ENCODE measurements around the gene ZNF79.

Gene ZNF79

GRCh38 chr9:127397646-127398274 is 26.4 kb upstream of the ZNF79 start:
- DNase-seq (ENCODE audit: low read depth, low spot score): no peak
- H3K27ac ChIP-seq: peak overlapping the region; percentile 61

- H3K27ac ChIP-seq: no peak overlapping the region
These were observed 25.9 kb upstream of the ZNF79 start for GRCh38 chr9:127398275-127398647.

GRCh38 chr9:127398715-127399400 is 25.3 kb upstream of the ZNF79 start:
- no peak for DNase-seq (ENCODE audit: low read depth, low spot score)
- H3K27ac ChIP-seq: no peak overlapping the region

More at GRCh38 chr9:127398275-127398647, 25.9 kb upstream of the ZNF79 start:
- DNase-seq (ENCODE audit: low read depth, low spot score): no peak

GRCh38 chr9:127399736-127400269 is 24.4 kb upstream of the ZNF79 start:
- DNase-seq (ENCODE audit: low read depth, low spot score): no peak
- H3K27ac ChIP-seq: no peak overlapping the region

GRCh38 chr9:127402401-127403090 is 21.6 kb upstream of the ZNF79 start:
- DNase-seq (ENCODE audit: low read depth, low spot score): no peak
- H3K27ac ChIP-seq: no peak overlapping the region

GRCh38 chr9:127403507-127404192 is 20.5 kb upstream of the ZNF79 start:
- no peak for DNase-seq (ENCODE audit: low read depth, low spot score)
- H3K27ac ChIP-seq: no peak overlapping the region

GRCh38 chr9:127404631-127405030 is 19.6 kb upstream of the ZNF79 start:
- DNase-seq (ENCODE audit: low read depth, low spot score): no peak
- H3K27ac ChIP-seq: no peak overlapping the region

GRCh38 chr9:127405344-127406125 is 18.6 kb upstream of the ZNF79 start:
- H3K27ac ChIP-seq: no peak overlapping the region
- no peak for DNase-seq (ENCODE audit: low read depth, low spot score)

- DNase-seq (ENCODE audit: low read depth, low spot score): no peak
- no peak overlapping the region for H3K27ac ChIP-seq
These were observed 17.2 kb upstream of the ZNF79 start for GRCh38 chr9:127406799-127407491.

- no peak for DNase-seq (ENCODE audit: low read depth, low spot score)
- no peak overlapping the region for H3K27ac ChIP-seq
These were observed 16.7 kb upstream of the ZNF79 start for GRCh38 chr9:127407492-127407843.

- no peak for DNase-seq (ENCODE audit: low read depth, low spot score)
- no peak overlapping the region for H3K27ac ChIP-seq
These were observed 13.1 kb upstream of the ZNF79 start for GRCh38 chr9:127411122-127411521.

GRCh38 chr9:127415141-127415540 is 9.0 kb upstream of the ZNF79 start:
- DNase-seq (ENCODE audit: low read depth, low spot score): no peak

GRCh38 chr9:127415657-127416056 is 8.5 kb upstream of the ZNF79 start:
- H3K27ac ChIP-seq: no peak overlapping the region
- no peak for DNase-seq (ENCODE audit: low read depth, low spot score)

More at GRCh38 chr9:127415141-127415540, 9.0 kb upstream of the ZNF79 start:
- no peak overlapping the region for H3K27ac ChIP-seq

GRCh38 chr9:127417131-127418036 is 6.8 kb upstream of the ZNF79 start:
- no peak overlapping the region for H3K27ac ChIP-seq
- DNase-seq (ENCODE audit: low read depth, low spot score): peak; percentile 73

- no peak for DNase-seq (ENCODE audit: low read depth, low spot score)
- no peak overlapping the region for H3K27ac ChIP-seq
These were observed 6.1 kb upstream of the ZNF79 start for GRCh38 chr9:127418037-127418471.

GRCh38 chr9:127419348-127419747 is 4.8 kb upstream of the ZNF79 start:
- no peak for DNase-seq (ENCODE audit: low read depth, low spot score)
- H3K27ac ChIP-seq: no peak overlapping the region

GRCh38 chr9:127421057-127421456 is 3.1 kb upstream of the ZNF79 start:
- no peak overlapping the region for H3K27ac ChIP-seq
- DNase-seq (ENCODE audit: low read depth, low spot score): no peak

- no peak overlapping the region for H3K27ac ChIP-seq
- no peak for DNase-seq (ENCODE audit: low read depth, low spot score)
These were observed 1.9 kb upstream of the ZNF79 start for GRCh38 chr9:127422133-127422782.
